K562 (cell line): ENCODE results near the gene STK24. TPM values are rescaled to one million over a fixed set of nuclear protein-coding genes. Genes with fewer than 3 reads are reported as not detected.

ENCODE experiments used
- ATAC-seq: fragments of 200-7000 bp; cut with Tn5 transposase; 3 replicates; pipeline ENCODE4 v1.9.1; 2020; ENCODE audit warnings: moderate library complexity
- BruUV-seq: library from RNA; stranded (reverse); fragments of 400-500 nt; replicated peaks from 2 replicates; lab custom pipeline; 2021; lab: Mats Ljungman, UMichigan
- CTCF ChIA-PET: fragments of 300-600 bp; formaldehyde crosslinking; extraction: SDS; loops from one replicate; lab custom pipeline; 2021; ENCODE audit warnings: low intra/inter-chr PET ratio; lab: Yijun Ruan, JAX
- POLR2A ChIA-PET: fragments of 300-600, 350-650 bp; sonication (Branson Sonifier 250); formaldehyde crosslinking; extraction: SDS; loops from one replicate; lab custom pipeline; 2021; ENCODE audit warnings: antibody characterized with exemption, inconsistent platforms; lab: Yijun Ruan, JAX
- DNase-seq, 4 experiments: peaks; one replicate each; pipeline versions ENCODE4 v3.0.0 to v3.0.0-alpha.2; 2011 to 2018; ENCODE audit warnings: low spot score in 3 of 4, mixed read lengths in 3 of 4; ENCODE audit errors: extremely low read depth in 1 of 4
- FAIRE-seq: peaks from 2 replicates; lab custom pipeline; 2011; peaks lifted over from hg19 to GRCh38; lab: Jason Lieb, UNC
- H2AFZ ChIP-seq: 2 replicates; pipeline ENCODE4 v1.6.0; 2011; ENCODE audit warnings: low read depth, low read length, control low read depth, inconsistent platforms
- H3K27ac ChIP-seq: fragments of 200-600 bp; 3 replicates; pipeline ENCODE4 v1.8.0; 2011; ENCODE audit warnings: low read depth, mild to moderate bottlenecking, control low read depth, inconsistent platforms, low read length, moderate library complexity, mixed read lengths; ENCODE audit errors: extremely low read depth
- H3K27me3 ChIP-seq, 2 experiments: fragments of 300-600 bp in 1 of 2; 2 replicates in 1 of 2; 3 replicates in 1 of 2; pipeline versions ENCODE4 v1.6.0 to v1.8.0; 2011; ENCODE audit warnings: inconsistent platforms in 2 of 2, low read length in 2 of 2, mild to moderate bottlenecking in 1 of 2, mixed read lengths in 1 of 2, moderate library complexity in 1 of 2; ENCODE audit not compliant: control insufficient read depth in 2 of 2, insufficient read depth in 2 of 2
- H3K36me3 ChIP-seq: fragments of 300-600 bp; 3 replicates; pipeline ENCODE4 v1.8.0; 2011; ENCODE audit warnings: mild to moderate bottlenecking, low read length, inconsistent platforms; ENCODE audit not compliant: control insufficient read depth, insufficient read depth
- H3K4me1 ChIP-seq, 2 experiments: fragments of 200-600 bp in 1 of 2; replicated peaks in 1 of 2; 2 replicates in 1 of 2; 3 replicates in 1 of 2; pipeline versions ENCODE4 v1.5.1 to v1.8.0; 2011; ENCODE audit warnings: inconsistent platforms in 2 of 2, low read length in 2 of 2, mild to moderate bottlenecking in 1 of 2, mixed read lengths in 1 of 2, moderate library complexity in 1 of 2; ENCODE audit not compliant: control insufficient read depth in 2 of 2, insufficient read depth in 2 of 2
- H3K4me2 ChIP-seq: 2 replicates; pipeline ENCODE4 v1.6.1; 2011; ENCODE audit warnings: low read length, control low read depth, inconsistent platforms, mixed read lengths; ENCODE audit not compliant: insufficient read depth
- H3K4me3 ChIP-seq: fragments of 200-600 bp; sonication (generic), shearing (Covaris generic); 2 replicates; pipeline ENCODE4 v1.5.1; 2016; ENCODE audit warnings: control low read depth, inconsistent platforms
- H3K79me2 ChIP-seq: fragments of 200-600 bp; 3 replicates; pipeline ENCODE4 v1.8.0; 2011; ENCODE audit warnings: low read length, inconsistent platforms; ENCODE audit not compliant: control insufficient read depth, insufficient read depth
- H3K9ac ChIP-seq, 2 experiments: 2 replicates each; pipeline versions ENCODE4 v1.6.0 to v1.6.1; 2011; ENCODE audit warnings: low read depth in 2 of 2, low read length in 2 of 2, control low read depth in 1 of 2, inconsistent platforms in 1 of 2, mild to moderate bottlenecking in 1 of 2, mixed read lengths in 1 of 2; ENCODE audit not compliant: insufficient read depth in 1 of 2
- H3K9me1 ChIP-seq: one replicate; pipeline ENCODE4 v1.6.0; 2011; ENCODE audit warnings: inconsistent platforms, mild to moderate bottlenecking, low read length, moderate library complexity; ENCODE audit not compliant: control insufficient read depth, insufficient read depth
- H3K9me3 ChIP-seq: replicated peaks from 2 replicates; pipeline ENCODE4 v1.5.1; 2011; ENCODE audit warnings: low read depth, low read length, inconsistent platforms; ENCODE audit not compliant: control insufficient read depth, insufficient read depth
- H4K20me1 ChIP-seq: replicated peaks from 2 replicates; pipeline ENCODE4 v1.6.1; 2011; ENCODE audit warnings: low read length, inconsistent platforms, mixed read lengths; ENCODE audit not compliant: control insufficient read depth, insufficient read depth
- CHD4 ChIP-seq: fragments of 200-600 bp; sonication (generic); IDR thresholded peaks from 3 replicates; pipeline ENCODE4 v1.6.1; 2012; ENCODE audit warnings: low read depth, mild to moderate bottlenecking, mixed read lengths, low read length, inconsistent platforms; ENCODE audit not compliant: insufficient read depth, insufficient replicate concordance, poor library complexity, severe bottlenecking
- GMEB1 ChIP-seq: fragments of 250-450 bp; sonication (Bioruptor Pico); IDR thresholded peaks from 2 replicates; pipeline ENCODE4 v1.4.0; 2020; ENCODE audit warnings: mild to moderate bottlenecking
- GTF2B ChIP-seq: IDR thresholded peaks from 2 replicates; pipeline ENCODE4 v1.6.1; 2011; ENCODE audit not compliant: insufficient read length; ENCODE audit errors: extremely low read depth
- NKRF ChIP-seq: fragments of 450-650 bp; IDR thresholded peaks from 2 replicates; pipeline ENCODE4 v1.6.1; 2016; ENCODE audit warnings: borderline replicate concordance
- ZNF174 ChIP-seq: fragments of 250-450 bp; sonication (Bioruptor Pico); IDR thresholded peaks from 2 replicates; pipeline ENCODE4 v1.4.0; 2020; ENCODE audit warnings: mild to moderate bottlenecking
- WGBS: fragments of 100-300 bp; shearing (Covaris generic); methylation state at CpG from one replicate; pipeline ENCODE4 v1.1.6; 2016; ENCODE audit warnings: low coverage, mixed read lengths; ENCODE audit not compliant: insufficient coverage; ENCODE audit errors: missing lambda C conversion rate; 5-methylcytosine and 5-hydroxymethylcytosine counted together
- in situ Hi-C: fragments of 300-500 bp; cut with MboI; formaldehyde crosslinking; loops from 4 replicates; pipeline ENCODE4 v1.15.0; 2018; ENCODE audit warnings: inconsistent platforms, mixed read lengths
- intact Hi-C: fragments of 100-400 bp; cut with micrococcal nuclease; formaldehyde crosslinking; loops from 2 replicates; pipeline ENCODE4 v1.14.2; 2022
- polyA plus RNA-seq, 8 experiments: library from polyadenylated mRNA; depleted of rRNA in 4 of 8; stranded (reverse) in 5 of 8; unstranded in 3 of 8; fragments of >200 nt; fragmentation: Nextera tagmentation in 2 of 8; fragmentation: Illumina TruSeq in 1 of 8; extraction: Ambion mirVana in 2 of 8; extraction: Trizol in 1 of 8; gene quantifications; 2 replicates each; pipeline versions ENCODE4 v1.2.1 to v1.2.3, GENCODE V29; 2011 to 2014; ENCODE audit warnings: inconsistent platforms in 1 of 8, missing spikeins in 1 of 8
- total RNA-seq, 7 experiments: library from RNA; depleted of rRNA in 6 of 7; stranded (reverse); fragments of >200 nt in 6 of 7; fragmentation: Illumina TruSeq in 2 of 7; extraction: Trizol in 2 of 7; gene quantifications; 2 replicates each; pipeline versions ENCODE4 v1.2.1 to v1.2.3, GENCODE V29; 2011 to 2021; ENCODE audit warnings: low replicate concordance in 1 of 7

Gene STK24
- total and polyA plus RNA-seq, 9 of the 15 experiments (the other 6 are each of a cell fraction or from before 2014, with no cell fraction given) = 3.8 to 78.4 (median 28.2) TPM

- Histone ChIP-seq H3K4me2 (no peak overlapping the region), H2AFZ (no peak overlapping the region), H3K36me3 (no peaks in the 10 kb centered on the region), H3K4me1 (no peaks in the 10 kb centered on the region), H3K27ac (no peak overlapping the region), H3K9me1 (no peaks in the 10 kb centered on the region), H3K27me3 (peaks cover 2 to 39% of the 10 kb centered on the region in 2 experiments; a peak in 4 of 5 replicates), H4K20me1 (no peaks in the 10 kb centered on the region), H3K9me3 (no peaks in the 10 kb centered on the region), H3K79me2 (no peaks in the 10 kb centered on the region), H3K9ac (no peak overlapping the region), H3K4me3 (no peak overlapping the region)
- ChIA-PET CTCF (no interaction called here), POLR2A (no interaction called here)
- in situ Hi-C loops (no loop called here), intact Hi-C loops (no loop called here)
- FAIRE-seq = no peak
- DNase-seq = no peak
- TF ChIP-seq CHD4 (no peak), GTF2B (no peak), ZNF174 (CRISPR knock-in tag) (no peak), NKRF (no peak), GMEB1 (CRISPR knock-in tag) (no peak)
- no TSS peak for BruUV-seq
- 0% methylated on average over 7 of the region's 7 CpGs for WGBS
- ATAC-seq = no peak
Measured at GRCh38 chr13:98423417-98423816, 153.5 kb downstream of the STK24 start.
